KOPT-K1 (cell line): Measurements from ENCODE around the gene ASCC1.
A peak's percentile ranks its signal among the peaks of the same experiment; 100 is the strongest.
"Not testable (repeated sequence)": the region's sequence is repeated elsewhere in the genome, so short reads cannot be mapped to it uniquely, and the experiment has no call there.

Experiments
- H3K27ac ChIP-seq: fragments of 200-600 bp; sonication (generic); 2 replicates; pipeline ENCODE4 v1.5.1; 2016; ENCODE audit warnings: antibody characterized with exemption, mild to moderate bottlenecking, low read depth, low read length; ENCODE audit not compliant: poor library complexity, severe bottlenecking
- H3K36me3 ChIP-seq: fragments of 200-600 bp; sonication (generic); 2 replicates; pipeline ENCODE4 v1.5.1; 2017; ENCODE audit warnings: antibody characterized with exemption, mild to moderate bottlenecking, low read length, moderate library complexity; ENCODE audit not compliant: insufficient read depth
- H3K9me3 ChIP-seq: fragments of 200-600 bp; sonication (generic); 2 replicates; pipeline ENCODE4 v1.5.1; 2017; ENCODE audit warnings: antibody characterized with exemption, low read length, mild to moderate bottlenecking; ENCODE audit not compliant: insufficient read depth, poor library complexity, severe bottlenecking

The ASCC1 gene

GRCh38 chr10:72122221-72122620 lies 93.9 kb downstream of the ASCC1 start:
- H3K9me3 ChIP-seq, result peaks cover 1% of the 10 kb centered on the region
- no peak overlapping the region for H3K27ac ChIP-seq
- peaks cover 16% of the 10 kb centered on the region for H3K36me3 ChIP-seq

GRCh38 chr10:72121389-72121788 lies 94.7 kb downstream of the ASCC1 start:
- peaks cover 10% of the 10 kb centered on the region for H3K9me3 ChIP-seq
- no peak overlapping the region for H3K27ac ChIP-seq
- peaks cover 16% of the 10 kb centered on the region for H3K36me3 ChIP-seq

- Histone ChIP-seq H3K36me3 (peaks cover 15% of the 10 kb centered on the region), H3K27ac (no peak overlapping the region)
Observed at GRCh38 chr10:72116372-72116771, 99.7 kb downstream of the ASCC1 start.

GRCh38 chr10:72114706-72115450 lies 101.2 kb downstream of the ASCC1 start:
- H3K36me3 ChIP-seq, result peaks cover 12% of the 10 kb centered on the region
- no peak overlapping the region for H3K27ac ChIP-seq
- peaks cover 14% of the 10 kb centered on the region for H3K9me3 ChIP-seq

More at GRCh38 chr10:72116372-72116771, 99.7 kb downstream of the ASCC1 start:
- H3K9me3 ChIP-seq, result peaks cover 14% of the 10 kb centered on the region

- Histone ChIP-seq H3K9me3 (no peaks in the 10 kb centered on the region), H3K27ac (no peak overlapping the region), H3K36me3 (no peaks in the 10 kb centered on the region)
Observed at GRCh38 chr10:72110673-72111401, 105.2 kb downstream of the ASCC1 start.

GRCh38 chr10:72109636-72110157 lies 106.4 kb downstream of the ASCC1 start:
- H3K36me3 ChIP-seq, result no peaks in the 10 kb centered on the region
- no peaks in the 10 kb centered on the region for H3K9me3 ChIP-seq
- no peak overlapping the region for H3K27ac ChIP-seq

GRCh38 chr10:72108830-72109635 lies 107.0 kb downstream of the ASCC1 start:
- H3K36me3 ChIP-seq, result no peaks in the 10 kb centered on the region
- H3K27ac ChIP-seq, result peak overlapping the region; percentile 71
- H3K9me3 ChIP-seq, result no peaks in the 10 kb centered on the region

GRCh38 chr10:72108004-72108370 lies 108.1 kb downstream of the ASCC1 start:
- H3K36me3 ChIP-seq, H3K9me3 ChIP-seq: not testable (repeated sequence)
- H3K27ac ChIP-seq, result peak overlapping the region; percentile 71

- Histone ChIP-seq H3K27ac (peak overlapping the region; percentile 71), H3K9me3 (no peaks in the 10 kb centered on the region), H3K36me3 (peaks cover 3% of the 10 kb centered on the region; the same call in 1 of the 2 replicates)
Observed at GRCh38 chr10:72107325-72108003, 108.6 kb downstream of the ASCC1 start.

GRCh38 chr10:72106896-72107295 lies 109.2 kb downstream of the ASCC1 start:
- peak overlapping the region; percentile 71 for H3K27ac ChIP-seq
- peaks cover 9% of the 10 kb centered on the region; the same call in 1 of the 2 replicates for H3K36me3 ChIP-seq

GRCh38 chr10:72106154-72106849 lies 109.8 kb downstream of the ASCC1 start:
- Histone ChIP-seq H3K9me3 (no peaks in the 10 kb centered on the region), H3K27ac (peak overlapping the region; percentile 71), H3K36me3 (peaks cover 15% of the 10 kb centered on the region; the same call in 1 of the 2 replicates)

More at GRCh38 chr10:72106896-72107295, 109.2 kb downstream of the ASCC1 start:
- H3K9me3 ChIP-seq, result no peaks in the 10 kb centered on the region

GRCh38 chr10:72105710-72106109 lies 110.4 kb downstream of the ASCC1 start:
- Histone ChIP-seq H3K9me3 (no peaks in the 10 kb centered on the region), H3K27ac (peak overlapping the region; percentile 71), H3K36me3 (peaks cover 21% of the 10 kb centered on the region; the same call in 1 of the 2 replicates)

GRCh38 chr10:72105098-72105475 lies 111.0 kb downstream of the ASCC1 start:
- Histone ChIP-seq H3K27ac (peak overlapping the region; percentile 71), H3K9me3 (no peaks in the 10 kb centered on the region)

More at GRCh38 chr10:72105098-72105475, 111.0 kb downstream of the ASCC1 start:
- H3K36me3 ChIP-seq, result peaks cover 24% of the 10 kb centered on the region; the same call in 1 of the 2 replicates
